ENCODE measurements around the gene ERC1.

The ERC1 gene

DNA sequence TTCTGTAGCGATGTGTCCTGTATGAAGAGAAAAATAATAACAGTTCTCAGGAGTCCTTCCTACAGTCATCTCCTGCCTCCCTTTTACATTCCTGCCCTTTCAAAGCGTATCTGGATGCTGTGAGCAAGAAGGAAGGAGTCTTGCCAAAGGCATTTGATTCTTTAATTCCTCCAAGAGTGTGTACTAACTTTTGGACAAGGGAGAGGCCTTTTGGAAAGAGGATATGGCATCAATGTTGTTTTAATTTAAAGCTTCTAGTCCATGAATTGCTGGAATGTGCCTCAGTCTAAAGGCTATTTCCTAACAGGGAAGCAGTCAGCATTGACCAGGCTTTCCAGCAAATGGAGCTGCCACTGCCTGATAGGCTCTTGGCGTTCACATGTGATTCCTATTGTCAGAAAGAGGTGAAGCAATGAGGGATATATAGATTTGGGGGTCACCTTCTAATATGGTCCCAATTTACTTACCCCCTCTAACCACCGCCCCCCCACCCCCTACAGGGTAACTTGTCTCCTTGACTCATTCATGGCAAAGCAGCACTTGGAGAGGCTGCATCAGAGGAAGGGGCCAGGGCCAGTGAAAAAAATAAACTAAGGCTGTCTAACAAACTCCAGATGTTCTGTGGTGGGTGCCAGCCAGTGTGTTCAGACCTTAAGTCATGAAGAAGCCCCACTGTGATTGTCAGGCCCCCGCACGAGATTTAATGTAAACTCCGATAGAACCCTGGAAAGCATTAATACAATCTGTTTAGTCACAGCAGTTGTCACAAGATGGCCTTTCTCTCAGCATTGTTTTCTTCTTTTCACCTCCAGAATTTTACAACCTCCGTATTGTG lies 383.1 kb downstream of the ERC1 start:
- Histone ChIP-seq H3K4me3 (ENCODE audit: severe bottlenecking) (no peak overlapping the region), H3K27ac (ENCODE audit: poor library complexity, severe bottlenecking) (no peak overlapping the region), H3K4me1 (ENCODE audit: insufficient read depth, poor library complexity, severe bottlenecking) (no peaks in the 10 kb centered on the region), H3K36me3 (ENCODE audit: low read depth) (peaks cover 10% of the 10 kb centered on the region; the same call in 1 of the 2 replicates), H3K9me3 (ENCODE audit: severe bottlenecking) (no peaks in the 10 kb centered on the region), H3K27me3 (ENCODE audit: insufficient read depth, poor library complexity, severe bottlenecking) (no peaks in the 10 kb centered on the region)
- no peak for TF ChIP-seq CTCF (IDR thresholded peaks at IDR 0.05; ENCODE audit: poor library complexity, severe bottlenecking)
- DNase-seq (ENCODE audit: low spot score): no peak
- no peak for ATAC-seq (ENCODE audit: low read depth)

DNA sequence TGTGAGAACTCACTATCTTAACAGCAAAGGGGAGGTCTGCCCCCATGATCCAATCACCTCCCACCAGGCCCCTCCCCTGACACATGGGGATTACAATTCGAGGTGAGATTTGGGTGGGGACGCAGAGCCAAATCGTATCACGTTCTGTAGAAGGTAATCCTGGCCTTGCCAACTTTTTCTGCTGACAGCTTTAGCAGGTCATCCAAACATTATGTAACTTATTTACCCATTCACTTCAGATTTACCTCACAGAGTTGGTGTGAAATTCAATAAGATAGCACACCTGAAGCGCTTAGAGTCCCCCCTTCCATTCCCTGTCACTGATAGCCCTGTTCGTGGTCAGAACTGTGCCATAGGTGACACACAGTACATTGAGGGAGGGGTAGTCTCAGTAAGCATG lies 384.3 kb downstream of the ERC1 start:
- Histone ChIP-seq H3K4me3 (ENCODE audit: severe bottlenecking) (no peak overlapping the region), H3K36me3 (ENCODE audit: low read depth) (peaks cover 10% of the 10 kb centered on the region; the same call in 1 of the 2 replicates)
- no peak for ATAC-seq (ENCODE audit: low read depth)

DNA sequence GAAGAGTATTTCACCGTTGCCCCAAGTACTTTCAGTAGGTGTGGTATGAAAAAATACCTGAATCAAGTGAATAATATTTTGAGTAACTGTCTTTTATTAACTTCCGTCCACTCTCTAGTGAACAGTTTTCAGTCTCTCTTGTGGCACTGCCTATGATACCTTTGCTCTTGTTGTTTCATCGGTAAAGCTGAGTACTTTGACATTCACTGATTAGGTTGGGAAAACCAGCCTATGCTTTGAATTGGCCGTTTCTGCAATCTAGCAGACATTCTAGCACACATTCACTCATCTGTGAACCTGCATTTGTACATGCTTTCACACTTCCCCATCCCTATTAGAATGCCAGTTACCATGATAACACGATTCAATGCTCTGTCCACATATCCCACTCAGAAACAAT lies 386.1 kb downstream of the ERC1 start:
- H3K27me3 ChIP-seq (ENCODE audit: insufficient read depth, poor library complexity, severe bottlenecking): no peaks in the 10 kb centered on the region
- H3K4me1 ChIP-seq (ENCODE audit: insufficient read depth, poor library complexity, severe bottlenecking): no peaks in the 10 kb centered on the region
- ATAC-seq (ENCODE audit: low read depth) (no peak), DNase-seq (ENCODE audit: low spot score) (no peak)
- no peak overlapping the region for H3K4me3 ChIP-seq (ENCODE audit: severe bottlenecking)
- H3K9me3 ChIP-seq (ENCODE audit: severe bottlenecking): no peaks in the 10 kb centered on the region
- TF ChIP-seq CTCF (IDR thresholded peaks at IDR 0.05; ENCODE audit: poor library complexity, severe bottlenecking): no peak
- peaks cover 10% of the 10 kb centered on the region; the same call in 1 of the 2 replicates for H3K36me3 ChIP-seq (ENCODE audit: low read depth)
- no peak overlapping the region for H3K27ac ChIP-seq (ENCODE audit: poor library complexity, severe bottlenecking)

More for the DNA sequence above, 384.3 kb downstream of the ERC1 start:
- Histone ChIP-seq H3K27me3 (ENCODE audit: insufficient read depth, poor library complexity, severe bottlenecking) (no peaks in the 10 kb centered on the region), H3K27ac (ENCODE audit: poor library complexity, severe bottlenecking) (no peak overlapping the region), H3K4me1 (ENCODE audit: insufficient read depth, poor library complexity, severe bottlenecking) (no peaks in the 10 kb centered on the region), H3K9me3 (ENCODE audit: severe bottlenecking) (no peaks in the 10 kb centered on the region)
- no peak for TF ChIP-seq CTCF (IDR thresholded peaks at IDR 0.05; ENCODE audit: poor library complexity, severe bottlenecking)
- DNase-seq (ENCODE audit: low spot score): no peak

DNA sequence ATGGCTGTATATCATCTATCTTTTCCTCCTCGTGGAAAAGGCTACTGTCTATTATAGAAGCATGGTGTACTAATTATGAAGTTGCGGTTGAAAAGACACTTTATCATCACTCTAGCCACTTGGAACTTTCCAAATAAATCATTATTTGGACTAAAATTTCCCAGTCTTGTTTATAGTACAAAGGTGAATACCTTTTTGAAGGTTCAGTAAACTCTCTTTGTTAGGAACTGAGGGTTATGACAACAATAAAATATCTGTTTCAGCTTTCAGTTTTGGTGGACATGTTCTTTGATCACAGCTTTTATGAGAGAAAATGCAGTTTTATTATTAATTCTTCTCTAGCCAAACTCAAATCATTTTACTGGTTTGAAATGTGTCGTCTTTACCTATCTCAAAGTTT lies 386.7 kb downstream of the ERC1 start:
- H3K36me3 ChIP-seq (ENCODE audit: low read depth): peaks cover 10% of the 10 kb centered on the region; the same call in 1 of the 2 replicates
- no peaks in the 10 kb centered on the region for H3K9me3 ChIP-seq (ENCODE audit: severe bottlenecking)
- no peak overlapping the region for H3K4me3 ChIP-seq (ENCODE audit: severe bottlenecking)
- no peak overlapping the region for H3K27ac ChIP-seq (ENCODE audit: poor library complexity, severe bottlenecking)
- DNase-seq (ENCODE audit: low spot score) (no peak), ATAC-seq (ENCODE audit: low read depth) (no peak)
- TF ChIP-seq CTCF (IDR thresholded peaks at IDR 0.05; ENCODE audit: poor library complexity, severe bottlenecking): no peak
- H3K27me3 ChIP-seq (ENCODE audit: insufficient read depth, poor library complexity, severe bottlenecking): no peaks in the 10 kb centered on the region
- no peaks in the 10 kb centered on the region for H3K4me1 ChIP-seq (ENCODE audit: insufficient read depth, poor library complexity, severe bottlenecking)

Data from RWPE2 (cell line).